Measurements from ENCODE around the gene TRPV4. TPM values are rescaled to one million over a fixed set of nuclear protein-coding genes. Genes with fewer than 3 reads are reported as not detected.

The TRPV4 gene
- polyA plus RNA-seq, 1 donor from 2014 or later = not detected

- H2AFZ ChIP-seq (ENCODE audit: low read depth, low read length) = no peak overlapping the region
- no peak overlapping the region for H3K27ac ChIP-seq (ENCODE audit: low read length)
- H3K4me2 ChIP-seq (ENCODE audit: low read length) = no peak overlapping the region
- no peaks in the 10 kb centered on the region for H4K20me1 ChIP-seq (ENCODE audit: insufficient read depth)
- H3K27me3 ChIP-seq (ENCODE audit: insufficient read depth, low read depth, low read length) = no peaks in the 10 kb centered on the region
- H3K79me2 ChIP-seq (replicated peaks; ENCODE audit: insufficient read depth, low read length) = no peaks in the 10 kb centered on the region
- no peaks in the 10 kb centered on the region for H3K36me3 ChIP-seq (ENCODE audit: insufficient read depth, low read length)
- H3K9ac ChIP-seq (ENCODE audit: low read length) = no peak overlapping the region
- H3K9me2 ChIP-seq (ENCODE audit: insufficient read depth, low read length) = no peaks in the 10 kb centered on the region
- no peaks in the 10 kb centered on the region for H3K9me3 ChIP-seq (ENCODE audit: low read length)
- no peaks in the 10 kb centered on the region for H3F3A ChIP-seq (ENCODE audit: insufficient read depth, low read length, poor library complexity, severe bottlenecking)
- no peak overlapping the region for H3K4me3 ChIP-seq (ENCODE audit: low read length)
- no peak for TF ChIP-seq EP300 (conservative IDR thresholded peaks at IDR 0.05; ENCODE audit: poor library complexity, severe bottlenecking)
- TF ChIP-seq CTCF (IDR thresholded peaks at IDR 0.05; ENCODE audit: poor library complexity, severe bottlenecking) = no peak
- no peak for TF ChIP-seq EZH2 (IDR thresholded peaks at IDR 0.05; ENCODE audit: borderline replicate concordance, insufficient read depth, low read length, poor library complexity, severe bottlenecking)
- TF ChIP-seq POLR2AphosphoS5 (IDR thresholded peaks at IDR 0.05) = no peak
- no peak for TF ChIP-seq REST (IDR thresholded peaks at IDR 0.05; ENCODE audit: borderline replicate concordance)
- no peak for TF ChIP-seq RAD21 (conservative IDR thresholded peaks at IDR 0.05)
- no peak for TF ChIP-seq TAF1 (IDR thresholded peaks at IDR 0.05; ENCODE audit: low read depth)
- TF ChIP-seq MXI1 (conservative IDR thresholded peaks at IDR 0.05; ENCODE audit: poor library complexity, severe bottlenecking) = no peak
- no peak for TF ChIP-seq SMC3 (conservative IDR thresholded peaks at IDR 0.05; ENCODE audit: poor library complexity)
Measured at GRCh38 chr12:109786799-109787198, 46.4 kb downstream of the TRPV4 start.

- Histone ChIP-seq H3F3A (ENCODE audit: insufficient read depth, low read length, poor library complexity, severe bottlenecking) (no peaks in the 10 kb centered on the region), H3K36me3 (ENCODE audit: insufficient read depth, low read length) (no peaks in the 10 kb centered on the region), H3K4me2 (ENCODE audit: low read length) (no peak overlapping the region), H3K79me2 (replicated peaks; ENCODE audit: insufficient read depth, low read length) (no peaks in the 10 kb centered on the region), H3K4me3 (ENCODE audit: low read length) (no peak overlapping the region), H3K9ac (ENCODE audit: low read length) (no peak overlapping the region), H4K20me1 (ENCODE audit: insufficient read depth) (no peaks in the 10 kb centered on the region), H3K27ac (ENCODE audit: low read length) (no peak overlapping the region), H3K27me3 (ENCODE audit: insufficient read depth, low read depth, low read length) (no peaks in the 10 kb centered on the region), H3K9me2 (ENCODE audit: insufficient read depth, low read length) (no peaks in the 10 kb centered on the region), H3K9me3 (ENCODE audit: low read length) (no peaks in the 10 kb centered on the region), H2AFZ (ENCODE audit: low read depth, low read length) (no peak overlapping the region)
- TF ChIP-seq POLR2AphosphoS5 (IDR thresholded peaks at IDR 0.05) (no peak), RAD21 (conservative IDR thresholded peaks at IDR 0.05) (no peak), EP300 (conservative IDR thresholded peaks at IDR 0.05; ENCODE audit: poor library complexity, severe bottlenecking) (no peak), EZH2 (IDR thresholded peaks at IDR 0.05; ENCODE audit: borderline replicate concordance, insufficient read depth, low read length, poor library complexity, severe bottlenecking) (no peak), TAF1 (IDR thresholded peaks at IDR 0.05; ENCODE audit: low read depth) (no peak), CTCF (IDR thresholded peaks at IDR 0.05; ENCODE audit: poor library complexity, severe bottlenecking) (no peak), SMC3 (conservative IDR thresholded peaks at IDR 0.05; ENCODE audit: poor library complexity) (no peak), REST (IDR thresholded peaks at IDR 0.05; ENCODE audit: borderline replicate concordance) (no peak), MXI1 (conservative IDR thresholded peaks at IDR 0.05; ENCODE audit: poor library complexity, severe bottlenecking) (no peak)
Measured at GRCh38 chr12:109785854-109786253, 47.3 kb downstream of the TRPV4 start.
